ENCODE data around the gene TTLL12. TPM values are rescaled to one million over a fixed set of nuclear protein-coding genes. Genes with fewer than 3 reads are reported as not detected.

Gene TTLL12
- total and polyA plus RNA-seq, 4 donors, result 10.8 to 34.3 (median 29.7) TPM

DNA sequence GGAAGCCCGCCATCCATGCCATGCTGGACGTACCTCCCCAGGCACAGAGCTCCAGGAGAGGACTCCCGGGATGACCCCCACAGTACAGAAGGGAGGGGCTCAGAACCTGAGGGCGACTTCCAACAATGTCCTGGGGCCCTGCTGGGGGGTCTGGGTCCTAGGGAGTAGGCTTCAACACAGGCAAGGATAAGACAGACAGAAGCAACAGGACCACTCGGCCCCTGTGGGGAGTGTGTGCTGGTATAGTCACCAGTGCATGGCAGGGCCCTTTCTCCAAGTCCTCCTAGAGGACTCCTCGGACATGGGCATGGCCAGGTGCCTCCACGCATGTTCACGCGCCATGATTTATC lies 16.8 kb downstream of the TTLL12 start:
- DNase-seq (ENCODE audit: low read depth in 4 of 6, low spot score in 6 of 6), result no peak
- Histone ChIP-seq H3K36me3 (ENCODE audit: control insufficient read depth, insufficient read depth, low read length) (peaks cover 94% of the 10 kb centered on the region), H3K9me3 (ENCODE audit: control insufficient read depth, insufficient read depth, low read length) (no peaks in the 10 kb centered on the region), H3K4me3 (ENCODE audit: low read depth, low read length) (no peak overlapping the region), H3K27me3 (ENCODE audit: control insufficient read depth, insufficient read depth, low read length) (no peaks in the 10 kb centered on the region), H3K27ac (ENCODE audit: low read depth, low read length) (no peak overlapping the region), H3K4me1 (ENCODE audit: control insufficient read depth, insufficient read depth, low read length) (no peaks in the 10 kb centered on the region)
- WGBS (ENCODE audit: insufficient coverage), result 89% methylated on average over 9 of the region's 9 CpGs

DNA sequence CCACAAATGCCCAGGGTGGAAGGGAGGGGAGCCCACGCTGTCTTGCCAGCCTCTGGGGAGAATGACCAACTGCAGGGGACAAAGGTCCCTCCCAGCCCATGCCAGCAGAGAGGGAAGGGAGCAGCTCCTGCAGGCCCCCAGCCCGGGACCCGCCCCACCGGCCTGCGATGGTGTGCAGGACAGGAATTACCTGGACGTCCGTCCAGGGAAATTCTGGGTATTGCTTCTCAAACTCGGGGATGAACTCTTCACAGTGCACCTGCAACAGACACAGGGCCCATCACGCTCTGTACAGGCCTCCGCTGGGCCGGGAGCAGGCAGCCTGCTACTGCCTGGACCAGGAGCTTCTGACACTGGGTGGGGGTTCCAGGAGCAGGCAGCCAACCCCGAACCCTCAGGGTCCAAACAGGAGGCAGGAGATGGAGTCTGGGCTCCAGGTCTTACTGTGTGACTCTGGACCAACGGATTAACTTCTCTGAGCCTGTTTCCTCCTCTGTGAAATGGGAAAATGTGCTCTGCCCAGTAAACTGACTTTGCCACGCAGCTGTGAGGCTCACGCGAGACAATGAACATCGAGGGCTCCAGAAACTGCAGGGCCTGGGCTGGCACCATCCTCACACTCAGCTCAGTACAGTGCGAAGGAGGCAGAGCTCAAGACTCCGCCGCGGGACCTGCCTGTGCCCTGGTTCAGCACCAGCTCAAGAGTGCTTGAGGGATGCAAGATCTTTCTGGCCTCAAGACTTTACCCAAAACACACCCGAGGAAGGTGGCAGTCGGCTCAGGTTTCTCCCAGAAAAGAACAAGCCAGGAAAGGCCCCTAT lies 17.4 kb downstream of the TTLL12 start:
- peaks cover 88% of the 10 kb centered on the region for H3K36me3 ChIP-seq (ENCODE audit: control insufficient read depth, insufficient read depth, low read length)
- H3K4me3 ChIP-seq (ENCODE audit: low read depth, low read length), result no peak overlapping the region
- no peaks in the 10 kb centered on the region for H3K27me3 ChIP-seq (ENCODE audit: control insufficient read depth, insufficient read depth, low read length)
- WGBS (ENCODE audit: insufficient coverage), result 98% methylated on average over 23 of the region's 23 CpGs
- no peaks in the 10 kb centered on the region for H3K9me3 ChIP-seq (ENCODE audit: control insufficient read depth, insufficient read depth, low read length)
- no peak overlapping the region for H3K27ac ChIP-seq (ENCODE audit: low read depth, low read length)
- H3K4me1 ChIP-seq (ENCODE audit: control insufficient read depth, insufficient read depth, low read length), result no peaks in the 10 kb centered on the region
- no peak for DNase-seq (ENCODE audit: low read depth in 4 of 6, low spot score in 6 of 6)

DNA sequence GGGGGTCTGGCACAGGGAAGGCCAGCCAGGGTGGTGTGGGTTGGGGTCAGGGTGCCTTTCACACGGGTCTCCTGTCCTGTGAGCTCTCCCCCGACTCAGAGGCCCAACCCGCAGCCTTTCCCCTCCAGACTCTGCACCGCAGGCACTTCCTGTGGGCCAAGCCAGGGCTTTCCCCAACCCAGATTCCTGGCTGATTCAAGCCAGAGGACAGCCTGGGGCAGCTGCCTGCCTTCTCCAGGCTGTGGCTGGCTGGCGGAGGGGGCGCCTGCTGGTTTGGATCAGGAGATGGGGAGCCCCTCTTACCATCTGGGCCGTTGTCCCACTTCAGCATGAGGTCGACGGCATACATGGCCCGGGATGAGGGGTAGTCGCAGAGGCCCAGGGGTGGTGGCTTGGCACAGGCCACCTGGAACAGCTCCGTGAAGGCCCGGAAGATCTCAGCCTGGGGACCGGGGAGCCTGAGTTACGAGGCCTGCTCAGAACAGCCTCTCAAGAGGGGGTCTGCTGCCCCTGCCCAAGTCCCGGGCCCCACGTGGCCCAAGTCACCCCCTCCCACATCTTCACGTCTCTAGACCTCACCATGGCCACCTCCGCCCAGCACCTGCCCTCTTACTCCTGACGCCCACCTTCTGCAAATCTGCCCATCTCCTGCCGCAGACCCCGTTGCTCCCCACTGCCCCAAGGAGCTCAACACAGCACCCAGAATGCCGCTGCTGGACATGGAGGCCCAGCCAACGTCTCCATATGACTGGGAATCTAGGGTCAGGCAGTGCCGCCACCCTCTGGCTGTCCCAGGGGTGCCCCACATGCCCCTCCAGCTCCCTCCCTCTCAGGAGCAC lies 18.2 kb downstream of the TTLL12 start:
- H3K36me3 ChIP-seq (ENCODE audit: control insufficient read depth, insufficient read depth, low read length), result peaks cover 80% of the 10 kb centered on the region
- H3K27ac ChIP-seq (ENCODE audit: low read depth, low read length), result no peak overlapping the region
- H3K27me3 ChIP-seq (ENCODE audit: control insufficient read depth, insufficient read depth, low read length), result no peaks in the 10 kb centered on the region
- H3K4me1 ChIP-seq (ENCODE audit: control insufficient read depth, insufficient read depth, low read length), result peaks cover 3% of the 10 kb centered on the region
- no peak overlapping the region for H3K4me3 ChIP-seq (ENCODE audit: low read depth, low read length)
- H3K9me3 ChIP-seq (ENCODE audit: control insufficient read depth, insufficient read depth, low read length), result no peaks in the 10 kb centered on the region
- no peak for DNase-seq (ENCODE audit: low read depth in 4 of 6, low spot score in 6 of 6)
- WGBS (ENCODE audit: insufficient coverage), result 85% methylated on average over 22 of the region's 25 CpGs

DNA sequence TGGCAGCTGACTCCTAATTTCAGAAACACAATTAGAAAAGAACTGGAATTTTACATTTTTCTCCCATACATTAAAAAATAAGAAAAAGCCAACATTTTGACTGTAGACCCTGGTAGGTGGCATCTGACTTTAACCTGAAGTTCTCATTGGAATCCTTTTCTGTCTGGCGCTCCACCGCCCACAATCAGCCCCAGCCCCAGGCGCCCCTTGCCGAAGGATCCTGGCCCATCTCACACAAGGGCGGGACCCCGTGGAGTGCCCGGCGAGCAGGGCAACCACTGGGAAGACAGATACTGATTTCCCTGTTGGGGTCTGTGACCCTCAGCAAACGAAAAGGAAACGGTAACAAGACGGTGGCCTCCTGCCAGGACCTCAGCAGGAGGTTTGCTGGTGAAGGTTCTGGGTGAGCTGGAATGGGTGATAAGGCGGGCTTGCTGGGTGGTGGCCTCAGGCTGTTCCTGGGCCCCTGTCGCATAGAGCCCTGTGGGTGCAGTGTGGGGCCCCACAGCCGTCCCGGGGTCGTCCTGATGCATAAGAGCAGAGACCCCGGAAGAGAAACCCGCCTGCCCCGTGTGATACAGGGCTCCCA lies 19.8 kb downstream of the TTLL12 start:
- 93% methylated on average over 15 of the region's 19 CpGs for WGBS (ENCODE audit: insufficient coverage)
- DNase-seq (ENCODE audit: low read depth in 4 of 6, low spot score in 6 of 6), result no peak
- Histone ChIP-seq H3K4me3 (ENCODE audit: low read depth, low read length) (no peak overlapping the region), H3K9me3 (ENCODE audit: control insufficient read depth, insufficient read depth, low read length) (no peaks in the 10 kb centered on the region), H3K4me1 (ENCODE audit: control insufficient read depth, insufficient read depth, low read length) (peaks cover 5% of the 10 kb centered on the region), H3K36me3 (ENCODE audit: control insufficient read depth, insufficient read depth, low read length) (peaks cover 77% of the 10 kb centered on the region), H3K27ac (ENCODE audit: low read depth, low read length) (no peak overlapping the region), H3K27me3 (ENCODE audit: control insufficient read depth, insufficient read depth, low read length) (no peaks in the 10 kb centered on the region)

DNA sequence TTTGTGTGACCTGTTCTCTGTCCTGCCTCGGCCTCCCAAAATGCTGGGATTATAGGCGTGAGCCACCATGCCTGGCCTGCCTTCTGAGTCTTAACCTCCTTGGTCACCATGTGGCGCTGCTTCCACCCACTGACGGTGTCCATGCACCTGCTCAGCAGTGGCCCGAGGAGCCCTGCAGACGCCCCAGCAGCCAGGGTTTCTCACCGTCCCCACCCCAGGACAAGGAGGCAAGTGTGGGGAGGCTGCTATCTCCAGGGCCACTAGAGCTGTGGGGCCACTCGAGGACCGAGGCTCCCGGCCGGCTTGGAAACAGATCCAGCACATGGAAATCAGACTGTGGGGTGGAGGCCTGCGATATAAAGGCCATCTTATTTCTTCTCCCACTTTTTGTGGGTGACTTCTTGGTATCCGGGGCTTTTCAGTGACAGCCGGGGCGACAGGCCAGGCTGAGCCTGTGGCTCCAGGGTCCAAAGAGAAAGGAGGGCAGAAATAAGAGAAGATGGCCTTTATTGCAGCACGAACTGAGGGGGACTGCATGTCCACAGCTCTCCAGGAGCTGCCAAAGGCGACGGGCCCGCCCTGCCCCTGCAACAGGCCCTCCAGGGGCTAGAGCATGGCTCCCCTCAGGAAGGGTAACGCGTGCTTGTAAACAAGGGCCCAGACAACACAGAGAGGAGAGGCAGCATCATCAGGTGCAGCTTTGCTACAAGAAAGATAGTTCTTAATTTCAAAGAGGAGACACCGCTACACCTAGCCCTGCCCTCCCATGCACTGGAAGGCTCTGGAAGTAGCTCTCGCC lies 20.6 kb downstream of the TTLL12 start:
- 89% methylated on average over 17 of the region's 23 CpGs for WGBS (ENCODE audit: insufficient coverage)
- Histone ChIP-seq H3K27ac (ENCODE audit: low read depth, low read length) (no peak overlapping the region), H3K36me3 (ENCODE audit: control insufficient read depth, insufficient read depth, low read length) (peaks cover 70% of the 10 kb centered on the region), H3K4me3 (ENCODE audit: low read depth, low read length) (no peak overlapping the region), H3K4me1 (ENCODE audit: control insufficient read depth, insufficient read depth, low read length) (peaks cover 5% of the 10 kb centered on the region), H3K27me3 (ENCODE audit: control insufficient read depth, insufficient read depth, low read length) (no peaks in the 10 kb centered on the region), H3K9me3 (ENCODE audit: control insufficient read depth, insufficient read depth, low read length) (no peaks in the 10 kb centered on the region)
- DNase-seq (ENCODE audit: low read depth in 4 of 6, low spot score in 6 of 6), result no peak

DNA sequence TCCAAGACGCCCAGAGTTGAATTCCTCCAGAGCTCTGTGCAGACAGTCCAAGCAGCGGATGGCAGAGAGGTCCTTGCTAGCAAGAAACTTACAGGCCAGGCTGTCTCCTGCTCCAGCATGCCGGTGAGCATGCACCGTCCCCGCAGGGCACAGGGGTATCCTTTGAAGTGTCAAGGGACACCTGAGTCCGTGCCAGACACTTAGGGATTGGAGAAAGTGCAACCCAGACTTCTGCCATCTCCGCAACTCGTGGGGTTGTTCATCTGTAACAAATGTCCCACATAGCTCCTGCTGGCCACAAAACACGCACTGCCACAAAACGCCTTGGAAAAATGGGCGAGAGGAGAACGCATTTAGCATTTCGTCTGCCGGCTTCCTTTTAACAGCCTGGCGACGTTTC lies 22.3 kb downstream of the TTLL12 start:
- 42% methylated on average over 16 of the region's 16 CpGs for WGBS (ENCODE audit: insufficient coverage)
- peaks cover 9% of the 10 kb centered on the region for H3K4me1 ChIP-seq (ENCODE audit: control insufficient read depth, insufficient read depth, low read length)
- no peak overlapping the region for H3K4me3 ChIP-seq (ENCODE audit: low read depth, low read length)
- H3K27me3 ChIP-seq (ENCODE audit: control insufficient read depth, insufficient read depth, low read length), result no peaks in the 10 kb centered on the region
- DNase-seq (ENCODE audit: low read depth in 4 of 6, low spot score in 6 of 6), result peak in 1 of 6 donors; percentile 20
- no peaks in the 10 kb centered on the region for H3K9me3 ChIP-seq (ENCODE audit: control insufficient read depth, insufficient read depth, low read length)
- peaks cover 59% of the 10 kb centered on the region for H3K36me3 ChIP-seq (ENCODE audit: control insufficient read depth, insufficient read depth, low read length)
- no peak overlapping the region for H3K27ac ChIP-seq (ENCODE audit: low read depth, low read length)

DNA sequence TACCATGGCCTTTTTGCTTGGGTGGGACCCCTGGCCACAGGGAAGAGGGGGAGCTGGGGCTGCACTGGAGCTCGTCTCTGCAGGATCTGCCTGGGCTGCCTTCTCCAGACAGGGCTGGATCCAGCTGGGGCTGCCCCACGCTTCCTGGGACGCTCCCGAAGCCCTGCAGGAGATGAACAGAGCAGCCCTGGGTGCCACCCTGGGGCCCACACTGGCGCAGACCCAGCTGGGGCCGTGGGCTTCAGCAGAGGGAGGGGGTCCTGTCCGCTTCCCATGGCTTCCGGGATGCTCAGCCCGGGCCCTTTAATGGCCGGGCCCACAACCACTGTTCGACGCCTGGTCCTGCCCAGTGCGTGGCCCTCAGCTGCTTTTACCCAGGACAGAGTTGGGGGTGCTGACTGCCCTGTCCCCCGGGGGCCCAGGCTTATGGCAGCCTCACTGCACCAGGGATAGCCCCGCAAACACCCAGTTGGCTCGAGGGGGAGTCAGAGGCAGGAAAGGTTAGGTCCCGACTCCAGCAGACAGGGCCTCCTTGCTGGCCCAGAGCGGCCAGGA lies 23.6 kb downstream of the TTLL12 start:
- peaks cover 13% of the 10 kb centered on the region for H3K4me1 ChIP-seq (ENCODE audit: control insufficient read depth, insufficient read depth, low read length)
- WGBS (ENCODE audit: insufficient coverage), result 87% methylated on average over 18 of the region's 18 CpGs
- H3K4me3 ChIP-seq (ENCODE audit: low read depth, low read length), result no peak overlapping the region
- no peaks in the 10 kb centered on the region for H3K27me3 ChIP-seq (ENCODE audit: control insufficient read depth, insufficient read depth, low read length)
- peaks cover 54% of the 10 kb centered on the region for H3K36me3 ChIP-seq (ENCODE audit: control insufficient read depth, insufficient read depth, low read length)
- H3K27ac ChIP-seq (ENCODE audit: low read depth, low read length), result no peak overlapping the region
- no peaks in the 10 kb centered on the region for H3K9me3 ChIP-seq (ENCODE audit: control insufficient read depth, insufficient read depth, low read length)
- DNase-seq (ENCODE audit: low read depth in 4 of 6, low spot score in 6 of 6), result no peak

DNA sequence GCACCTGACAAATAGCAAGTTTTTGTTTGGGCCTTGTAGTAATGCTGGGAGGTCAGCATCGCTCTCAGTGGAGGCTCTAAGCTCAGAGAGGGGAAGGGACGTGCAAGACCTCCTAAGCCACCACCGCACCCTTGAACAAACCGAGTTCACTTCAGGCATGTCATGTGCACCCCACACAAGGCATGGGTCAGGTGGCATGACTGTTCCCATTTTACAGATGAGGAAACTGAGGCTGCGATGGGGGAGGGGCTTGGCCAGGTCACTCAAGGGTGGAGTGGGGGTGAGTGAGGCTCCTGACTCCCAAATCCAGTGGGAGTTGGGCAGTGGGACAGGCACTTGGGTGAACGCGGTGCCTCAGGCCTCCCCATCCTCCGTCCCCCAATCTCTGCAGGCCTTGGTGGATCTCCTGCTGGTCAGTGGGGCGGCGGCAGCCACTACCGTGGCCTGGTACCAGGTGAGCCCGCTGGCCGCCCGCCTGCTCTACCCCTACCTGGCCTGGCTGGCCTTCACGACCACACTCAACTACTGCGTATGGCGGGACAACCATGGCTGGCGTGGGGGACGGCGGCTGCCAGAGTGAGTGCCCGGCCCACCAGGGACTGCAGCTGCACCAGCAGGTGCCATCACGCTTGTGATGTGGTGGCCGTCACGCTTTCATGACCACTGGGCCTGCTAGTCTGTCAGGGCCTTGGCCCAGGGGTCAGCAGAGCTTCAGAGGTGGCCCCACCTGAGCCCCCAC lies 24.4 kb downstream of the TTLL12 start:
- no peak for DNase-seq (ENCODE audit: low read depth in 4 of 6, low spot score in 6 of 6)
- WGBS (ENCODE audit: insufficient coverage), result 92% methylated on average over 23 of the region's 24 CpGs
- H3K36me3 ChIP-seq (ENCODE audit: control insufficient read depth, insufficient read depth, low read length), result peaks cover 47% of the 10 kb centered on the region

More for the DNA sequence above, 24.4 kb downstream of the TTLL12 start:
- H3K4me1 ChIP-seq (ENCODE audit: control insufficient read depth, insufficient read depth, low read length), result peaks cover 13% of the 10 kb centered on the region
- no peak overlapping the region for H3K4me3 ChIP-seq (ENCODE audit: low read depth, low read length)
- no peak overlapping the region for H3K27ac ChIP-seq (ENCODE audit: low read depth, low read length)
- H3K27me3 ChIP-seq (ENCODE audit: control insufficient read depth, insufficient read depth, low read length), result no peaks in the 10 kb centered on the region
- no peaks in the 10 kb centered on the region for H3K9me3 ChIP-seq (ENCODE audit: control insufficient read depth, insufficient read depth, low read length)

All from spinal cord (tissue), 10 donors.